HL-60 (cell line): ENCODE measurements around the gene CSTB.
"Not testable (repeated sequence)": the region's sequence is repeated elsewhere in the genome, so short reads cannot be mapped to it uniquely, and the experiment has no call there.

ENCODE experiments used
- GABPA ChIP-seq: IDR thresholded peaks from 2 replicates; pipeline ENCODE4 v1.6.1; 2012; ENCODE audit warnings: low read depth
- POLR2AphosphoS5 ChIP-seq: IDR thresholded peaks from 2 replicates; pipeline ENCODE4 v1.6.1; 2012; ENCODE audit warnings: low read depth
- TF ChIP-seq, protein P1 (sequence below): IDR thresholded peaks from one replicate; pipeline ENCODE4 v1.5.1; 2011; ENCODE audit warnings: low read length, control low read depth, inconsistent platforms; ENCODE audit not compliant: insufficient read depth
- TF ChIP-seq, protein P2 (sequence below): IDR thresholded peaks from 2 replicates; pipeline ENCODE4 v1.6.1; 2012; ENCODE audit warnings: low read depth; ENCODE audit not compliant: insufficient replicate concordance

DNA sequence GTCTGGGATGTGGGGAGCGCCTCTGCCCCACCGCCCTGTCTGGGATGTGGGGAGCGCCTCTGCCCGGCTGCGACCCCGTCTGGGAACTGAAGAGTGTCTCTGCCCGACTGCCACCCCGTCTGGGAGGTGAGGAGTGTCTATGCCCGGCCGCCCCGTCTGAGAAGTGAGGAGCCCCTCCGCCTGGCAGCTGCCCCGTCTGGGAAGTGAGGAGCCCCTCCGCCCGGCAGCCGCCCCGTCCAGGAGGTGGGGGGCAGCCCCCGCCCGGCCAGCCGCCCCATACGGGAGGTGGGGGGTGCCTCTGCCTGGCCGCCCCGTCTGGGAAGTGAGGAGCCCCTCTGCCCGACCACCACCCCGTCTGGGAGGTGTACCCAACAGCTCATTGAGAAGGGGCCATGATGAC lies 46.1 kb upstream of the CSTB start:
- TF ChIP-seq, protein P1, sequence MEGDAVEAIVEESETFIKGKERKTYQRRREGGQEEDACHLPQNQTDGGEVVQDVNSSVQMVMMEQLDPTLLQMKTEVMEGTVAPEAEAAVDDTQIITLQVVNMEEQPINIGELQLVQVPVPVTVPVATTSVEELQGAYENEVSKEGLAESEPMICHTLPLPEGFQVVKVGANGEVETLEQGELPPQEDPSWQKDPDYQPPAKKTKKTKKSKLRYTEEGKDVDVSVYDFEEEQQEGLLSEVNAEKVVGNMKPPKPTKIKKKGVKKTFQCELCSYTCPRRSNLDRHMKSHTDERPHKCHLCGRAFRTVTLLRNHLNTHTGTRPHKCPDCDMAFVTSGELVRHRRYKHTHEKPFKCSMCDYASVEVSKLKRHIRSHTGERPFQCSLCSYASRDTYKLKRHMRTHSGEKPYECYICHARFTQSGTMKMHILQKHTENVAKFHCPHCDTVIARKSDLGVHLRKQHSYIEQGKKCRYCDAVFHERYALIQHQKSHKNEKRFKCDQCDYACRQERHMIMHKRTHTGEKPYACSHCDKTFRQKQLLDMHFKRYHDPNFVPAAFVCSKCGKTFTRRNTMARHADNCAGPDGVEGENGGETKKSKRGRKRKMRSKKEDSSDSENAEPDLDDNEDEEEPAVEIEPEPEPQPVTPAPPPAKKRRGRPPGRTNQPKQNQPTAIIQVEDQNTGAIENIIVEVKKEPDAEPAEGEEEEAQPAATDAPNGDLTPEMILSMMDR, result not testable (repeated sequence)
- TF ChIP-seq POLR2AphosphoS5, GABPA: not testable (repeated sequence)
- TF ChIP-seq, protein P2, sequence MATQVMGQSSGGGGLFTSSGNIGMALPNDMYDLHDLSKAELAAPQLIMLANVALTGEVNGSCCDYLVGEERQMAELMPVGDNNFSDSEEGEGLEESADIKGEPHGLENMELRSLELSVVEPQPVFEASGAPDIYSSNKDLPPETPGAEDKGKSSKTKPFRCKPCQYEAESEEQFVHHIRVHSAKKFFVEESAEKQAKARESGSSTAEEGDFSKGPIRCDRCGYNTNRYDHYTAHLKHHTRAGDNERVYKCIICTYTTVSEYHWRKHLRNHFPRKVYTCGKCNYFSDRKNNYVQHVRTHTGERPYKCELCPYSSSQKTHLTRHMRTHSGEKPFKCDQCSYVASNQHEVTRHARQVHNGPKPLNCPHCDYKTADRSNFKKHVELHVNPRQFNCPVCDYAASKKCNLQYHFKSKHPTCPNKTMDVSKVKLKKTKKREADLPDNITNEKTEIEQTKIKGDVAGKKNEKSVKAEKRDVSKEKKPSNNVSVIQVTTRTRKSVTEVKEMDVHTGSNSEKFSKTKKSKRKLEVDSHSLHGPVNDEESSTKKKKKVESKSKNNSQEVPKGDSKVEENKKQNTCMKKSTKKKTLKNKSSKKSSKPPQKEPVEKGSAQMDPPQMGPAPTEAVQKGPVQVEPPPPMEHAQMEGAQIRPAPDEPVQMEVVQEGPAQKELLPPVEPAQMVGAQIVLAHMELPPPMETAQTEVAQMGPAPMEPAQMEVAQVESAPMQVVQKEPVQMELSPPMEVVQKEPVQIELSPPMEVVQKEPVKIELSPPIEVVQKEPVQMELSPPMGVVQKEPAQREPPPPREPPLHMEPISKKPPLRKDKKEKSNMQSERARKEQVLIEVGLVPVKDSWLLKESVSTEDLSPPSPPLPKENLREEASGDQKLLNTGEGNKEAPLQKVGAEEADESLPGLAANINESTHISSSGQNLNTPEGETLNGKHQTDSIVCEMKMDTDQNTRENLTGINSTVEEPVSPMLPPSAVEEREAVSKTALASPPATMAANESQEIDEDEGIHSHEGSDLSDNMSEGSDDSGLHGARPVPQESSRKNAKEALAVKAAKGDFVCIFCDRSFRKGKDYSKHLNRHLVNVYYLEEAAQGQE, result not testable (repeated sequence)
